ENCODE data around the gene ABTB2. TPM values are rescaled to one million over a fixed set of nuclear protein-coding genes. Genes with fewer than 3 reads are reported as not detected.

The ABTB2 gene
- total RNA-seq, 1 donor from 2014 or later, result 3.2 TPM

DNA sequence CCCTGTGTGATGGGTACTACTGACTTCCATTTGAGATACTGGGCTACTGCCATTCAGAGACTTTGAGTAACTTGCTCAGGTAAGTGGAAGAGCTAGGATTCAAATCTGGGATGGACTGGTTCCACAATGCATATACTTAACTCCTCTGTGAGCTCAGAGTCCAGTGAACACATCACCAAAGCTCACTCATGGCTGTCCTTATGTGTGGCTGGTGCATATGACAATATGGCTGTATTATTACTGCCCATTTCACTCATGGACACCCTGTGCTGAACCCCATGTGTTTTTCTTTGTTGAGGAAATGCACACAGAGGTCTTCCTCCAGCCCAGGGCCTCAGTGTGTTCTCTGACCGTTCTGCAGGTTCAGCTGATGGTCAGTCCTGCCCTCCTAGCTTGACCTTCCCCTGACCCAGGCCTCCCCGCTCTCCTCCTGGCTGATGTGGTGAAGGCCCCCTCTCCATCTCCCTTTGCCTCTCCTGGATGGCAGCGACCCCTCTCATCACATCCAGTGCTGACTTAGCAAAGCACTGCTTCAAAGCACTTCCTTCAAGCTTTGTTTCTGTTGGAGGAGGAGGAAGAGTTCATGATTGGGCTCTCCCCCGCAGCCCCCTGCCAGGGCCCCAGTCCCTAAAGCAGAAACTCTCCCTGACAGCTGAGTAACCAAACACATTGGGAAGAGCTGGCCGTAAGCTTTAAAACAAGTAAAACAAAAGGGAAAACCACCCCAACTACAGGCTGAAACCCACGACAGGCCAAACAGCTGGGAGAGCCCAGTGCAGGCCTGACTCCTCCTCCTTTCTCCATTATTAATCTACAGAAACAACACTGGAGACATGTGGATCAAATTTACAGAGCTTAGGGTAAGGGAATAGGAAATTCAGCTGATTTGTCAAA, 151.2 kb downstream of the ABTB2 start:
- no peak for DNase-seq
- no peak for ATAC-seq
- no peak overlapping the region for H3K4me3 ChIP-seq
- H3K9me3 ChIP-seq, result no peaks in the 10 kb centered on the region
- intact Hi-C loops (cut with DNase I), result no loop called here
- H3K27me3 ChIP-seq, result no peaks in the 10 kb centered on the region
- no peaks in the 10 kb centered on the region for H3K36me3 ChIP-seq
- H3K27ac ChIP-seq, result no peak overlapping the region
- H3K4me1 ChIP-seq, result no peaks in the 10 kb centered on the region
- TF ChIP-seq, protein P1, sequence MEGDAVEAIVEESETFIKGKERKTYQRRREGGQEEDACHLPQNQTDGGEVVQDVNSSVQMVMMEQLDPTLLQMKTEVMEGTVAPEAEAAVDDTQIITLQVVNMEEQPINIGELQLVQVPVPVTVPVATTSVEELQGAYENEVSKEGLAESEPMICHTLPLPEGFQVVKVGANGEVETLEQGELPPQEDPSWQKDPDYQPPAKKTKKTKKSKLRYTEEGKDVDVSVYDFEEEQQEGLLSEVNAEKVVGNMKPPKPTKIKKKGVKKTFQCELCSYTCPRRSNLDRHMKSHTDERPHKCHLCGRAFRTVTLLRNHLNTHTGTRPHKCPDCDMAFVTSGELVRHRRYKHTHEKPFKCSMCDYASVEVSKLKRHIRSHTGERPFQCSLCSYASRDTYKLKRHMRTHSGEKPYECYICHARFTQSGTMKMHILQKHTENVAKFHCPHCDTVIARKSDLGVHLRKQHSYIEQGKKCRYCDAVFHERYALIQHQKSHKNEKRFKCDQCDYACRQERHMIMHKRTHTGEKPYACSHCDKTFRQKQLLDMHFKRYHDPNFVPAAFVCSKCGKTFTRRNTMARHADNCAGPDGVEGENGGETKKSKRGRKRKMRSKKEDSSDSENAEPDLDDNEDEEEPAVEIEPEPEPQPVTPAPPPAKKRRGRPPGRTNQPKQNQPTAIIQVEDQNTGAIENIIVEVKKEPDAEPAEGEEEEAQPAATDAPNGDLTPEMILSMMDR (IDR thresholded peaks at IDR 0.05), result no peak

DNA sequence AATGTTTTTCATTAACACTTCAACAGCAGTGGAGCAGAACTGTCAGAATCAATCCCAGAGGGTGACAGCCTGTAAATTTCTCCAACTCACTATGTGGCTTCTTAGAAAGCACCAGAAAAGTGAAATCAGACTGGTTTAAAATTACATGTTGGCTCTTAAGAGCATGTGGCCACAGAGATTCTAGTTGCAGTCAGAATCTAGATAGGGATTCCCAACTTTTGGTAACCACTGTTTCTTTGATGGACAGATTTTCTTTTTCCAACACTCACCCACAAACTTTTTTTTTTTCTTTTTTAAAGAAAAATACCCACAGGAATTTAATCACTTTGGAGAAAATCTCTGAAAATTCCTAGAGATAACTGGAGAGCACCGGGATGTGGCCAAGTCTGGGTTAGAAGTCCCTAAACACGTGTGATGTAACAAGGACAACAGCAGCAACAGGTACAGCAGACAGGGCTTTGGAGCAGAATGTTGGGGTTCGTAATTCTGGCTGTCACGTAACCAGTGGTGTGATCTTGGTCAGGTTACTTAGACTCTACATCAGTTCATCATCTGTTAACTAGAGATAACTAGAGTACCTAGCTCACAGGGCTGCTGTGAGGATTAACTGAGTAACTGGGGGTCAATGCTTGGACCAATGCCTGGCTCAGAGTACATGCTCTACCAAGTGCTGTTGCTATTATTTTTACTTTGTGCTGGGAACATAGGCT, 152.3 kb downstream of the ABTB2 start:
- Histone ChIP-seq H3K27me3 (no peaks in the 10 kb centered on the region), H3K4me3 (no peak overlapping the region), H3K27ac (no peak overlapping the region), H3K4me1 (no peaks in the 10 kb centered on the region), H3K9me3 (no peaks in the 10 kb centered on the region), H3K36me3 (no peaks in the 10 kb centered on the region)
- no peak for ATAC-seq
- no peak for DNase-seq
- intact Hi-C loops (cut with DNase I), result no loop called here
- TF ChIP-seq, protein P1 (IDR thresholded peaks at IDR 0.05), result no peak

DNA sequence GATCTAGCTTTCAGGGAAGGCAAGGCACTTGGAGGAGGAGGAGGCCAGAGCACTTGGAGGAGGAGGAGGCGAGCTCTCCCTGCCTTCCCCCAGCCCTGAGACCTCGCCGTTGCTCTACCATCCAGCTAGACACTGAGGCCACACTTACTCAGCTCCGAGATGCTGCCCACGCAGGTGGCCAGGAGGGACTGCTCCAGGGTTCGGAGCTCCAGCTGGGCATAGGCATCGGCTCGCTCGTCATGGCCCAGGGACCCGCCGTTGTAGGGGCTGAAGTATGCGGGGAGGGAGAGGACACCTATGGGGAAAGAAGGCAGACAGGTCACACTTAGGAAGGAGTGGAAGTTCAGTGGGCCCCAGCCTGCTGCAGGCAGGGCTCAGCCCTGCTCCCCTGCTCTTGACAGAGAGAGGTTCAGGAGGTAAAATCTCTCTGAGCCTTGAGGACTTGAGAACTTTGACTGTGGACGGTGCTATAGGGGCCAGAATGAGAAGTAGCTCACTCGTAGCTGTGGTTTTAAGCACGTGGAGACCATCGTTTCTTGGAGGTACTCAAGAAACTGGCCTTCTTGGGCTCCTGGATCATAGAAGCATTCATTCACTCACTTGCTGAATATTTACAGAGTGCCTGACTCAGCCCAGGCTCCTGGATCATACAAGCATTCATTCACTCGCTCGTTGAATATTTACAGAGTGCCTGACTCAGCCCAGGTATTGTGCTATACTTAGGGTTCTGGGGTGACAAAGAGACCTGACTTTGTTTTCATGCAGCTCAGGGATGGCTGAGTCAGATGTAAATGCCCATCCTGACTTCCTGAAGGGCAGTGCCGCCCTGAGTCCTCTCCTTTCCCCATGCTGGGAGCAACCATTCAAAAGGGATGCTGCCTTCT, 153.2 kb downstream of the ABTB2 start:
- ATAC-seq (peak; percentile 31), DNase-seq (no peak)
- Histone ChIP-seq H3K27me3 (no peaks in the 10 kb centered on the region), H3K9me3 (no peaks in the 10 kb centered on the region), H3K4me3 (no peak overlapping the region), H3K27ac (no peak overlapping the region), H3K4me1 (no peaks in the 10 kb centered on the region), H3K36me3 (no peaks in the 10 kb centered on the region)
- intact Hi-C loops (cut with DNase I), result no loop called here
- TF ChIP-seq, protein P1 (IDR thresholded peaks at IDR 0.05), result no peak

DNA sequence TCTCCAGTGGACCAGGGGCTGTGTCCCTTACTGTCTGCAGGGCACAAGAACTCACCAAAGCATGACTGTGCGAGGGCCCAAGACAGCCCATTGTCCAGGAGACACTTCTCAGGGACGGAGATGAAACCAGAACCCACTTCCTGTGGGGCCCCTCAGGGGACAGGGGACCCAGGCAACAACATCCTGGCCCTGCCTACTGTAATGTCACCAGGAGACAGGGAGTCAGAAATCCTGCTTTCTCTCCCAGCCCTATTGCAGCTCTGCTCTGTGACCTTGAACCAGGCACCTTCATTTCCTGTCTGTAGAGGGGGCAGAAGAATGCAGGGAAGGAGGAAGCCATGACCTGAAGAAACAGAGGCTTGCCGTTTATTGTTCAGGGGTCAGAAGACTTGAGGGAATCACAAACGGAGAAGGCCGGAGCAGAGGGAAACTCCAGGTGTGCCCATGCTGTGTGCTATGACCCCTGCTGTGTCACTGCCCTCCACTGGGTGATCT, 154.4 kb downstream of the ABTB2 start:
- H3K36me3 ChIP-seq, result no peaks in the 10 kb centered on the region
- H3K4me1 ChIP-seq, result no peaks in the 10 kb centered on the region
- no peak overlapping the region for H3K27ac ChIP-seq
- intact Hi-C loops (cut with DNase I), result no loop called here
- ATAC-seq (no peak), DNase-seq (no peak)
- H3K9me3 ChIP-seq, result no peaks in the 10 kb centered on the region
- no peaks in the 10 kb centered on the region for H3K27me3 ChIP-seq
- TF ChIP-seq, protein P1 (IDR thresholded peaks at IDR 0.05), result no peak
- no peak overlapping the region for H3K4me3 ChIP-seq

DNA sequence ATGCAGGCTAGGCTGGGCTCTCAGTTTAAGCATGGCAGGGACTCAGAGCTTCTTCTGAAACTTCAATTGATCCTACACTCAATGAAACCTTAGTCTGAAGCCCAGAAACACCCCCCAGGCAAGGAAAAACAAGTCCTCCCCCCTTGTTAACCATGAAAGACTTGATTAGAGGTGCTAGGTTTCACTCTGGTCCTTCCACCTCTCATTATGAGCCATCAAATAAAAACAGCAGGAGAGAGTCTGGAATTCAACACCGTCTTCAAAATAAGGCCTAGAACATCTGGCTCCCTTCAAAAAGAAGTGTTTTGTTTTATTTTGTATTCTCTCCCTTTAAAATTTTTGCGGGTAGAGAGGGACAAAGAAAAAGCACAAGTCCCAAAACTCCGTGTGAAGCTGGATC, 156.7 kb downstream of the ABTB2 start:
- TF ChIP-seq, protein P1 (IDR thresholded peaks at IDR 0.05), result no peak
- Histone ChIP-seq H3K36me3 (no peaks in the 10 kb centered on the region), H3K4me3 (no peak overlapping the region), H3K27ac (no peak overlapping the region), H3K9me3 (no peaks in the 10 kb centered on the region), H3K4me1 (no peaks in the 10 kb centered on the region), H3K27me3 (no peaks in the 10 kb centered on the region)
- DNase-seq (no peak), ATAC-seq (no peak)
- intact Hi-C loops (cut with DNase I), result no loop called here
